B cell (primary cell): ENCODE results near the gene SNRPD2. TPM values are rescaled to one million over a fixed set of nuclear protein-coding genes. Genes with fewer than 3 reads are reported as not detected.

Experiments used
- ATAC-seq: fragments of 200-7000 bp; cut with Tn5 transposase; one replicate; pipeline ENCODE4 v1.10.0; 2021; ENCODE audit warnings: low read depth, mild to moderate bottlenecking, moderate number of reproducible peaks, moderate library complexity
- CTCF ChIA-PET: fragments of 350-600 bp; sonication (Branson Sonifier 250); formaldehyde crosslinking; loops from one replicate; lab custom pipeline; 2021; ENCODE audit warnings: antibody characterized with exemption, inconsistent platforms; lab: Charles Lee
- POLR2A ChIA-PET: fragments of 350-600 bp; sonication (Branson Sonifier 250); formaldehyde crosslinking; loops from one replicate; lab custom pipeline; 2021; ENCODE audit warnings: antibody characterized with exemption; lab: Charles Lee
- DNase-seq: peaks from one replicate; pipeline ENCODE4 v3.0.0; 2013
- H2AFZ ChIP-seq: 2 replicates; pipeline ENCODE4 v1.6.1; 2012; ENCODE audit warnings: mild to moderate bottlenecking, low read depth, low read length; ENCODE audit not compliant: insufficient read depth, poor library complexity, severe bottlenecking
- H3K27ac ChIP-seq, 2 donors: 1 replicate in 1 of 2; 2 replicates in 1 of 2; pipeline ENCODE4 v1.5.1; 2012 to 2013; ENCODE audit warnings: low read length in 2 of 2, mild to moderate bottlenecking in 2 of 2, moderate library complexity in 1 of 2
- H3K27me3 ChIP-seq, 4 experiments: fragments of 200-600 bp in 1 of 4; sonication (generic) in 1 of 4; replicated peaks in 1 of 4; 1 replicate in 2 of 4; 2 replicates in 2 of 4; pipeline versions ENCODE4 v1.6.1 to v1.7.0; 2013 to 2016; ENCODE audit warnings: low read length in 3 of 4, mild to moderate bottlenecking in 2 of 4, mixed read lengths in 1 of 4, moderate library complexity in 1 of 4; ENCODE audit not compliant: insufficient read depth in 4 of 4, control insufficient read depth in 3 of 4; ENCODE audit errors: control extremely low read depth in 1 of 4
- H3K36me3 ChIP-seq, 2 experiments: replicated peaks in 1 of 2; 1 replicate in 1 of 2; 2 replicates in 1 of 2; pipeline versions ENCODE4 v1.6.1 to v1.7.1; 2013; ENCODE audit warnings: low read length in 1 of 2; ENCODE audit not compliant: insufficient read depth in 2 of 2, control insufficient read depth in 1 of 2; ENCODE audit errors: control extremely low read depth in 1 of 2, extremely low read depth in 1 of 2
- H3K4me1 ChIP-seq, 2 donors: fragments of 200-600 bp in 1 of 2; sonication (generic) in 1 of 2; 1 replicate in 1 of 2; 2 replicates in 1 of 2; pipeline versions ENCODE4 v1.5.1 to v1.6.1; 2013 to 2017; ENCODE audit warnings: low read length in 2 of 2; ENCODE audit not compliant: control insufficient read depth in 2 of 2, insufficient read depth in 2 of 2
- H3K4me2 ChIP-seq: replicated peaks from 2 replicates; pipeline ENCODE3; 2012; ENCODE audit warnings: mild to moderate bottlenecking, low read depth, low read length; ENCODE audit not compliant: poor library complexity, severe bottlenecking
- H3K4me3 ChIP-seq, 5 experiments: fragments of 200-600 bp in 1 of 5; sonication (generic) in 1 of 5; 1 replicate in 3 of 5; 2 replicates in 2 of 5; pipeline versions ENCODE4 v1.5.1 to v1.7.0; 2011 to 2016; ENCODE audit warnings: low read length in 4 of 5, mild to moderate bottlenecking in 4 of 5, low read depth in 2 of 5, control low read depth in 1 of 5, moderate library complexity in 1 of 5; ENCODE audit not compliant: insufficient read depth in 1 of 5; ENCODE audit errors: control extremely low read depth in 1 of 5, extremely low read depth in 1 of 5
- H3K79me2 ChIP-seq: fragments of 200-600 bp; sonication (generic); one replicate; pipeline ENCODE4 v1.6.0; 2016; ENCODE audit warnings: low read length; ENCODE audit not compliant: control insufficient read depth, insufficient read depth
- H3K9ac ChIP-seq: fragments of 200-600 bp; sonication (generic); 2 replicates; pipeline ENCODE4 v1.6.1; 2017; ENCODE audit warnings: mild to moderate bottlenecking, low read length, moderate library complexity
- H3K9me3 ChIP-seq, 3 donors: one replicate each; pipeline versions ENCODE4 v1.6.1 to v1.7.1; 2013; ENCODE audit warnings: low read length in 2 of 3; ENCODE audit not compliant: control insufficient read depth in 2 of 3, insufficient read depth in 1 of 3; ENCODE audit errors: control extremely low read depth in 1 of 3
- H4K20me1 ChIP-seq: 2 replicates; pipeline ENCODE4 v1.6.0; 2012; ENCODE audit warnings: mild to moderate bottlenecking, low read length; ENCODE audit not compliant: insufficient read depth, control insufficient read depth, poor library complexity, severe bottlenecking
- H3K27ac Mint-ChIP-seq: one replicate; pipeline ENCODE4 v1.8.0; 2021; ENCODE audit warnings: mixed read lengths
- H3K27me3 Mint-ChIP-seq: one replicate; pipeline ENCODE4 v1.8.0; 2021; ENCODE audit warnings: mixed read lengths
- H3K4me1 Mint-ChIP-seq: one replicate; pipeline ENCODE4 v1.8.0; 2021; ENCODE audit warnings: mixed read lengths
- H3K4me3 Mint-ChIP-seq: one replicate; pipeline ENCODE4 v1.8.0; 2021; ENCODE audit warnings: mixed read lengths
- H3K9me3 Mint-ChIP-seq: one replicate; pipeline ENCODE4 v1.8.0; 2022; ENCODE audit warnings: mixed read lengths; ENCODE audit not compliant: insufficient read depth
- CTCF ChIP-seq: fragments of 200-600 bp; IDR thresholded peaks from one replicate; pipeline ENCODE4 v1.8.0; 2022; ENCODE audit warnings: antibody characterized with exemption, mild to moderate bottlenecking
- EZH2 ChIP-seq: IDR thresholded peaks from 2 replicates; pipeline ENCODE4 v1.6.1; 2012; ENCODE audit warnings: borderline replicate concordance, low read depth, mild to moderate bottlenecking, moderate library complexity, low read length; ENCODE audit not compliant: insufficient read depth, poor library complexity, severe bottlenecking
- WGBS: methylation state at CpG from one replicate; pipeline ENCODE4 v1.1.5; 2013; ENCODE audit warnings: missing lambda C conversion rate; ENCODE audit not compliant: insufficient coverage; 5-methylcytosine and 5-hydroxymethylcytosine counted together
- intact Hi-C: fragments of 100-400 bp; cut with micrococcal nuclease; formaldehyde crosslinking; loops from one replicate; pipeline ENCODE4 v1.10.0; 2022
- polyA plus RNA-seq: library from polyadenylated mRNA; depleted of rRNA; stranded (reverse); fragments of >200 nt; gene quantifications from 2 replicates; pipeline ENCODE4 v1.2.3, GENCODE V29; 2012
- total RNA-seq, 2 donors: library from RNA; stranded (reverse); fragments of 120-200 nt in 1 of 2; gene quantifications; 1 replicate in 1 of 2; 2 replicates in 1 of 2; pipeline versions ENCODE4 v1.2.3 to v1.2.4, GENCODE V29; 2013 to 2022

Gene SNRPD2
- total and polyA plus RNA-seq, 2 donors (not counting 1 experiment from before 2014, with no cell fraction given) = 241 to 368 TPM

GRCh38 chr19:45668342-45668871 is 23.3 kb downstream of the SNRPD2 start:
- intact Hi-C loops = loop anchor here (1.0 kb wide), 1 partner anchor 13 kb away; no protein-coding TSS in a partner anchor
- Mint-ChIP-seq H3K27ac (peak overlapping the region; percentile 4), H3K27me3 (peaks cover 36% of the 10 kb centered on the region), H3K4me3 (peak overlapping the region; percentile 85), H3K4me1 (peaks cover 33% of the 10 kb centered on the region), H3K9me3 (no peaks in the 10 kb centered on the region)
- peaks cover 0 to 23% (median 3%) of the 10 kb centered on the region in 3 donors for H3K9me3 ChIP-seq
- no peak overlapping the region for H3K27ac ChIP-seq
- peak overlapping the region; percentile 89 for H3K4me2 ChIP-seq
- H3K9ac ChIP-seq = peak overlapping the region; percentile 71
- POLR2A ChIA-PET = interaction anchor here (0.6 to 1.0 kb wide), 2 partner anchors 17 to 23 kb away, joined by 3 read pairs; no protein-coding TSS in a partner anchor
- ATAC-seq = no peak
- H3K36me3 ChIP-seq = no peaks in the 10 kb centered on the region
- no peaks in the 10 kb centered on the region for H4K20me1 ChIP-seq
- TF ChIP-seq CTCF = no peak
- TF ChIP-seq EZH2 = no peak
- peaks cover 0 to 61% (median 25%) of the 10 kb centered on the region in 4 experiments for H3K27me3 ChIP-seq
- H3K79me2 ChIP-seq = no peaks in the 10 kb centered on the region
- peaks cover 34 to 38% of the 10 kb centered on the region in 2 donors for H3K4me1 ChIP-seq
- DNase-seq = peak; percentile 58
- 2% methylated on average over 13 of the region's 19 CpGs for WGBS
- peak overlapping the region; percentile 27 to 50 (median 38) for H3K4me3 ChIP-seq
- CTCF ChIA-PET = interaction anchor here (1.4 to 3.0 kb wide), 2 partner anchors 12 to 25 kb away, joined by 3 to 11 read pairs; partner anchors contain the start of gene QPCTL
- H2AFZ ChIP-seq = peak overlapping the region; percentile 72
